Adrenal gland (tissue), 5 donors: Measurements from ENCODE around the gene MAPK1.

Experiments
- POLR2A ChIP-seq, 2 donors: fragments of 450-650 bp; IDR thresholded peaks; one replicate each; pipeline ENCODE4 v1.6.1; 2017; ENCODE audit warnings: antibody characterized with exemption in 2 of 2, mild to moderate bottlenecking in 2 of 2, moderate library complexity in 1 of 2
- TF ChIP-seq, protein P1 (sequence below), 6 experiments: fragments of 450-650 bp in 4 of 6; fragments of 200-600 bp in 2 of 6; sonication (generic) in 1 of 6; IDR thresholded peaks; 1 replicate in 5 of 6; 2 replicates in 1 of 6; pipeline versions ENCODE4 v1.5.1 to v1.8.0; 2016 to 2021; ENCODE audit warnings: antibody characterized with exemption in 6 of 6, mild to moderate bottlenecking in 2 of 6, moderate library complexity in 1 of 6
- donor health status: DM: no; HTN: no; CAD: no.

DNA sequence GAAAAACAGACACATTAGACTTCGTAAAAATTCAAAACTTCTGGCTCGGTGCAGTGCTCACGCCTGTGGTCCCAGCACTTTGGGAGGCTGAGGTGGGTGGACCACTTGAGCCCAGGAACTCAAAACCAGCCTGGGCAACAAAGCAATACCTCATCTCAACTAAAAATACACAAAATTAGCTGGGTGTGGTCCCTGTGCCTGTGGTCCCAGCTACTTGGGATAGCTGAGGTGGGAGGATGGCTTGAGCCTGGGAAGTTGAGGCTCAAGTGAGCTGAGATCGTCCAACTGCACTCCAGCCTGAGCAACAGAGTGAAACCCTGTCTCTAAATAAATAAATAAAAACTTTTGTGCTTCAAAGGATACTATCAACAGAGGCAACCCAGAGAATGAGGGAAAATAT lies 155.6 kb downstream of the MAPK1 start:
- TF ChIP-seq, protein P1, sequence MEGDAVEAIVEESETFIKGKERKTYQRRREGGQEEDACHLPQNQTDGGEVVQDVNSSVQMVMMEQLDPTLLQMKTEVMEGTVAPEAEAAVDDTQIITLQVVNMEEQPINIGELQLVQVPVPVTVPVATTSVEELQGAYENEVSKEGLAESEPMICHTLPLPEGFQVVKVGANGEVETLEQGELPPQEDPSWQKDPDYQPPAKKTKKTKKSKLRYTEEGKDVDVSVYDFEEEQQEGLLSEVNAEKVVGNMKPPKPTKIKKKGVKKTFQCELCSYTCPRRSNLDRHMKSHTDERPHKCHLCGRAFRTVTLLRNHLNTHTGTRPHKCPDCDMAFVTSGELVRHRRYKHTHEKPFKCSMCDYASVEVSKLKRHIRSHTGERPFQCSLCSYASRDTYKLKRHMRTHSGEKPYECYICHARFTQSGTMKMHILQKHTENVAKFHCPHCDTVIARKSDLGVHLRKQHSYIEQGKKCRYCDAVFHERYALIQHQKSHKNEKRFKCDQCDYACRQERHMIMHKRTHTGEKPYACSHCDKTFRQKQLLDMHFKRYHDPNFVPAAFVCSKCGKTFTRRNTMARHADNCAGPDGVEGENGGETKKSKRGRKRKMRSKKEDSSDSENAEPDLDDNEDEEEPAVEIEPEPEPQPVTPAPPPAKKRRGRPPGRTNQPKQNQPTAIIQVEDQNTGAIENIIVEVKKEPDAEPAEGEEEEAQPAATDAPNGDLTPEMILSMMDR (IDR thresholded peaks at IDR 0.05): no peak
- TF ChIP-seq POLR2A (IDR thresholded peaks at IDR 0.05): no peak
